ENCODE measurements around the gene DIAPH2. TPM values are rescaled to one million over a fixed set of nuclear protein-coding genes. Genes with fewer than 3 reads are reported as not detected.

The DIAPH2 gene
- total RNA-seq, 1 donor from 2014 or later: 32.9 TPM

DNA sequence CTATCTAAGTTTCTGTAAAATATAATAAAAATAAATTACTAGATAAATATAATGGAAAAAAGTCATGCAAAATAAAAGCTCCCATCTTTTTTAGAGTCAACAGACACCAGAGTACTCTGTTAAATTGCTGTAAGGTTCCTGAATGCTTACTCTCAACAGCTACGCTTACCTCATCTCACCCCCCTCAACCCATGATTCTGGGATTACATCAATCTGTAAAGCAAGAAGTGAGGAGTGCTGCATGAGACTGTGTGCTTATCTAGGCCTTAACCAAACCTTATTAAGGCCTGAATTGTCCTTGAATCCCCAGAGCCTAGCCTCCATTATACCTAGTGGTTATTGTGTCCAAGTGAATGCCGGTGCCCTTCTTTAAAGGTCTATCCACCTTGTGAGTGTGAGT is 934.9 kb downstream of the DIAPH2 start:
- H3K4me3 ChIP-seq: no peak overlapping the region
- no peaks in the 10 kb centered on the region for H3K36me3 ChIP-seq
- no peaks in the 10 kb centered on the region for H3K9me3 ChIP-seq
- H3K27me3 ChIP-seq: no peaks in the 10 kb centered on the region
- TF ChIP-seq, protein P1, sequence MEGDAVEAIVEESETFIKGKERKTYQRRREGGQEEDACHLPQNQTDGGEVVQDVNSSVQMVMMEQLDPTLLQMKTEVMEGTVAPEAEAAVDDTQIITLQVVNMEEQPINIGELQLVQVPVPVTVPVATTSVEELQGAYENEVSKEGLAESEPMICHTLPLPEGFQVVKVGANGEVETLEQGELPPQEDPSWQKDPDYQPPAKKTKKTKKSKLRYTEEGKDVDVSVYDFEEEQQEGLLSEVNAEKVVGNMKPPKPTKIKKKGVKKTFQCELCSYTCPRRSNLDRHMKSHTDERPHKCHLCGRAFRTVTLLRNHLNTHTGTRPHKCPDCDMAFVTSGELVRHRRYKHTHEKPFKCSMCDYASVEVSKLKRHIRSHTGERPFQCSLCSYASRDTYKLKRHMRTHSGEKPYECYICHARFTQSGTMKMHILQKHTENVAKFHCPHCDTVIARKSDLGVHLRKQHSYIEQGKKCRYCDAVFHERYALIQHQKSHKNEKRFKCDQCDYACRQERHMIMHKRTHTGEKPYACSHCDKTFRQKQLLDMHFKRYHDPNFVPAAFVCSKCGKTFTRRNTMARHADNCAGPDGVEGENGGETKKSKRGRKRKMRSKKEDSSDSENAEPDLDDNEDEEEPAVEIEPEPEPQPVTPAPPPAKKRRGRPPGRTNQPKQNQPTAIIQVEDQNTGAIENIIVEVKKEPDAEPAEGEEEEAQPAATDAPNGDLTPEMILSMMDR (IDR thresholded peaks at IDR 0.05): no peak
- H3K4me1 ChIP-seq: no peaks in the 10 kb centered on the region
- no peak overlapping the region for H3K27ac ChIP-seq
- intact Hi-C loops (cut with DNase I): no loop called here
- ATAC-seq (no peak), DNase-seq (no peak)

DNA sequence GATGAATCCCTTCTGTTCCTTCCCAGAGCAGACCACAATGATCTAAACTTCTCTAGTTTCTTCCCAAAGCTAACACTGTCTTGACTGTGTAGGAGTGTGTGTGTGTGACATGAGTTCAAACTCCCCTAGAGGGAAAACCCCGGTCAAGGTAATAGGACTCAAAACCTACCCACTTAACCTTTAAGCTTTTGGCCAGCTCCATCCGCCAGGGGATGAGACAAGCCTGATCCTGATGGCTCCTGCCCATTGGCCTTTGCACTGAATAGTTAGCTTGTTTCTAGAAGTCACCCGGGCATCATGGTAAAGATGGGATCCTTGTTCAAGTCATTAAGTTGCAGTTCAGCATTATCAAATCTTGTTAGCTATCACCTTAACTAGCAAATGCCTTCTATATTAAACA is 937.5 kb downstream of the DIAPH2 start:
- Histone ChIP-seq H3K27me3 (no peaks in the 10 kb centered on the region), H3K9me3 (no peaks in the 10 kb centered on the region), H3K27ac (no peak overlapping the region), H3K36me3 (no peaks in the 10 kb centered on the region), H3K4me3 (no peak overlapping the region), H3K4me1 (no peaks in the 10 kb centered on the region)
- intact Hi-C loops (cut with DNase I): no loop called here
- TF ChIP-seq, protein P1 (IDR thresholded peaks at IDR 0.05): no peak
- no peak for DNase-seq
- no peak for ATAC-seq

DNA sequence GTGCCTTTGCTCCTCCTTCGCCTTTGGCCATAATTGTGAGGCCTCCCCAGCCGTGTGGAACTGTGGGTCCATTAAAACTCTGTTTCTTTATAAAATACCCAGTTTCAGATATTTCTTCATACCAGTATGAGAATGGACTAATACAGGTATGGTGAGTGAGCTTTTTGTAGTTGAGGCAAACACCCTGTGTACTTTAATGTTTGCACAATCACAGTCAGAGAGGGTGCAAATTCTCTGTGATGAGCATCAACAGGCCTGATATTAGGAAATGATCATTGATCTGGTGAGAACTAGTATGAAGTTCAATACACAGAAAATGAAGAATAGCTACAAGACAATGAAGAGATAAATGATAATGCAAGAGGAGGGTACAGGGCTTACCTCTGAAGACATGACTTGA is 943.7 kb downstream of the DIAPH2 start:
- no peaks in the 10 kb centered on the region for H3K9me3 ChIP-seq
- H3K4me3 ChIP-seq: no peak overlapping the region
- ATAC-seq (no peak), DNase-seq (no peak)
- no peaks in the 10 kb centered on the region for H3K27me3 ChIP-seq
- H3K4me1 ChIP-seq: no peaks in the 10 kb centered on the region
- no peak overlapping the region for H3K27ac ChIP-seq
- intact Hi-C loops (cut with DNase I): no loop called here
- TF ChIP-seq, protein P1 (IDR thresholded peaks at IDR 0.05): no peak
- H3K36me3 ChIP-seq: no peaks in the 10 kb centered on the region

DNA sequence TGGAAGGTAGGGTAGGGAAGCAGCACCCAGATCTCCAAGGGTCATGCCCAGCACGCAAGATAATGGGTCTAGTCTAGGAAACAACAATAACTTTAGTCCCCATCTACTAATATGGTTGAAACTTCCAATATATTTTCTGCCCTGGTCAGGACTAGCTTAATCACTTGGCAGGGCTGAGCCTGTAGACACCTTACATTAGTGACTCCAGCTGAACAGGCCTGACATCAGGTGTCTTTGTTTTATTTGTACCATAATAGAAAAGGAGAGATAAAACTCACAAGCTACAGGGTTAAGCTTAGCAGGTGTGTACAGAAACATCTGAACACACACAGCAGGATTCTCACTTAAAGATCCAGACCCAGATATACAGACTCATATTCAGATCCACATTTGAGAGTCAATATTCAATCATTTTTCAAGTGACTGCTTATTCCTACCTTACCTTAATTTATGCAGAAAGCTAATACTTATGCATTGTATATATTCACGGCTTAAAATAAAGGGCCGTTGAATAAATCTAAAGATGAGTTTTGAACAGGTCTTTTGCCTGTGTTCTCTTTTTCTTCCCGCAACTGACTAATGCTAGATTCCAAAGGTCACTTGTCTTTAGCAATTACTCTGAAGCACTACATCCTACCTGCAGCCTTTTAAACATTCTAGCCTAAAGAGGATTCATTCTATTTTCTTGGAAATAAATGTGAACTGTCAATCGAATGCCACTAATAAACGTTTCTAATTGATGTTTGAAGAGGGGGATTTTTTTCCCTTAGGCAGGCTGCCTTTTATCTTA is 944.4 kb downstream of the DIAPH2 start:
- TF ChIP-seq, protein P1 (IDR thresholded peaks at IDR 0.05): no peak
- no peaks in the 10 kb centered on the region for H3K27me3 ChIP-seq
- ATAC-seq: no peak
- no peaks in the 10 kb centered on the region for H3K4me1 ChIP-seq
- DNase-seq: no peak
- no peak overlapping the region for H3K4me3 ChIP-seq
- H3K36me3 ChIP-seq: no peaks in the 10 kb centered on the region
- H3K27ac ChIP-seq: no peak overlapping the region
- intact Hi-C loops (cut with DNase I): no loop called here
- no peaks in the 10 kb centered on the region for H3K9me3 ChIP-seq

DNA sequence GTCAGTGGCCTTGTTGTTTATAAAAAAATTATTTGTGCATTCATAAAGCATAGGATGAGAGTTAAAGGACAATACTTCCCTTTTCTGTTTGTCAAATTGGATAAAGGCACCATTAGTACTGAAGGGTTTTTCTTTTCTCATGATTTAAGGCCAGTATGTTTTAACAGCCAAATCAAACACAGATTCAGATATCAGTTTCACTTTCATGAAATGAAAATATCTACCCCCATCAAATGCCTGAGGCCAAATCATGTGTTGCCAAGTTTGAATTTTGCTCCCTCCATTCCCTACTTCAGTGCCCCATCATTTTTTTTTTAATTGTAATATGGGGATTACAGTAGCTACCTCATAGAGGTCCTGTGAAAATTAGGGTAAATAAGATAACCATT is 944.9 kb downstream of the DIAPH2 start:
- no peak for DNase-seq
- no peak overlapping the region for H3K27ac ChIP-seq
- H3K27me3 ChIP-seq: no peaks in the 10 kb centered on the region
- H3K4me1 ChIP-seq: no peaks in the 10 kb centered on the region
- no peaks in the 10 kb centered on the region for H3K36me3 ChIP-seq
- TF ChIP-seq, protein P1 (IDR thresholded peaks at IDR 0.05): no peak
- no peak for ATAC-seq
- H3K9me3 ChIP-seq: no peaks in the 10 kb centered on the region
- H3K4me3 ChIP-seq: no peak overlapping the region
- intact Hi-C loops (cut with DNase I): no loop called here
